ENCODE results near the gene MUC4.

GRCh38 chr3:195739561-195740111, 72.1 kb downstream of the MUC4 start:
- TF ChIP-seq CTCF (IDR thresholded peaks at IDR 0.05; ENCODE audit: insufficient read depth, low read length): no peak
- TF ChIP-seq POLR2AphosphoS5 (IDR thresholded peaks at IDR 0.05; ENCODE audit: low read depth): no peak
